HepG2 (cell line): ENCODE data around the gene NUCB1. TPM values are rescaled to one million over a fixed set of nuclear protein-coding genes. Genes with fewer than 3 reads are reported as not detected.
A peak's percentile ranks its signal among the peaks of the same experiment; 100 is the strongest.

Experiments
- AGO2 ChIP-seq: fragments of 200-400 bp; formaldehyde crosslinking; optimal IDR thresholded peaks from 2 replicates; pipeline ENCODE3; 2017; ENCODE audit warnings: mild to moderate bottlenecking, low read depth, low read length, moderate library complexity
- MAZ ChIP-seq, 2 experiments: sonication (generic) in 1 of 2; formaldehyde crosslinking in 1 of 2; IDR thresholded peaks; 2 replicates each; pipeline versions ENCODE4 v1.5.0 to v1.6.1; 2012 to 2020; ENCODE audit warnings: low read depth in 2 of 2, mild to moderate bottlenecking in 2 of 2, borderline replicate concordance in 1 of 2, improper control_type of control experiment in 1 of 2, low read length in 1 of 2, missing genetic modification reagents in 1 of 2, moderate library complexity in 1 of 2
- NR2F1 ChIP-seq, 2 experiments: fragments of 450-650 bp in 1 of 2; formaldehyde crosslinking in 1 of 2; IDR thresholded peaks; 2 replicates each; pipeline versions ENCODE4 v1.5.0 to v1.6.1; 2016 to 2020; ENCODE audit warnings: mild to moderate bottlenecking in 1 of 2, missing compliant biosample characterization in 1 of 2, missing genetic modification reagents in 1 of 2, moderate library complexity in 1 of 2
- RAD21 ChIP-seq: fragments of 450-650 bp; formaldehyde crosslinking; IDR thresholded peaks from 2 replicates; pipeline ENCODE4 v1.5.0; 2020; ENCODE audit warnings: mild to moderate bottlenecking
- RAD51 ChIP-seq: fragments of 450-650 bp; IDR thresholded peaks from 2 replicates; pipeline ENCODE4 v1.6.1; 2016; ENCODE audit warnings: borderline replicate concordance
- SKI ChIP-seq: fragments of 450-650 bp; IDR thresholded peaks from one replicate; pipeline ENCODE4 v1.6.1; 2018; ENCODE audit warnings: mild to moderate bottlenecking; ENCODE audit not compliant: partially characterized antibody
- TAF15 ChIP-seq: fragments of 200-400 bp; formaldehyde crosslinking; IDR thresholded peaks from one replicate; pipeline ENCODE4 v1.6.1; 2018; ENCODE audit warnings: mild to moderate bottlenecking, low read depth, low read length; ENCODE audit not compliant: poor library complexity, severe bottlenecking
- ZFP36 ChIP-seq: fragments of 150-350 bp; IDR thresholded peaks from 2 replicates; pipeline ENCODE4 v1.6.1; 2018; ENCODE audit warnings: borderline replicate concordance, low read length, low read depth; ENCODE audit not compliant: partially characterized antibody
- ZMYM4 ChIP-seq: sonication (generic); formaldehyde crosslinking; IDR thresholded peaks from 2 replicates; pipeline ENCODE4 v1.8.1; 2023; ENCODE audit warnings: mild to moderate bottlenecking, missing genetic modification reagents
- ZNF180 ChIP-seq: sonication (generic); formaldehyde crosslinking; IDR thresholded peaks from 2 replicates; pipeline ENCODE4 v1.4.0; 2020; ENCODE audit warnings: low read depth, missing genetic modification reagents, borderline replicate concordance
- ZNF224 ChIP-seq: sonication (generic); formaldehyde crosslinking; IDR thresholded peaks from 2 replicates; pipeline ENCODE4 v1.5.0; 2020; ENCODE audit warnings: mild to moderate bottlenecking, missing genetic modification reagents
- ZNF343 ChIP-seq: sonication (generic); formaldehyde crosslinking; IDR thresholded peaks from 2 replicates; pipeline ENCODE4 v1.4.0; 2020; ENCODE audit warnings: mild to moderate bottlenecking, missing genetic modification reagents
- polyA plus RNA-seq, 8 experiments: library from polyadenylated mRNA; depleted of rRNA in 3 of 8; stranded (reverse) in 7 of 8; unstranded in 1 of 8; fragments of >200 nt; fragmentation: Illumina TruSeq in 4 of 8; extraction: Trizol in 4 of 8; gene quantifications; 2 replicates each; pipeline versions ENCODE4 v1.2.1 to v1.2.3, GENCODE V29; 2011 to 2016; ENCODE audit warnings: low read depth in 4 of 8, missing spikeins in 1 of 8, mixed read lengths in 1 of 8; ENCODE audit not compliant: insufficient read depth in 1 of 8
- total RNA-seq, 5 experiments: library from RNA; depleted of rRNA; stranded (reverse); fragments of >200 nt; fragmentation: Illumina TruSeq; extraction: Trizol; gene quantifications; 2 replicates each; pipeline ENCODE4 v1.2.3, GENCODE V29; 2016; ENCODE audit warnings: low read depth in 1 of 5
- TF ChIP-seq, protein P1 (sequence below): sonication (generic); formaldehyde crosslinking; IDR thresholded peaks from 2 replicates; pipeline ENCODE4 v1.9.0; 2021; ENCODE audit warnings: missing genetic modification reagents, mild to moderate bottlenecking, borderline replicate concordance
- TF ChIP-seq, protein P2 (sequence below): sonication (generic); formaldehyde crosslinking; IDR thresholded peaks from 2 replicates; pipeline ENCODE4 v1.4.0; 2020; ENCODE audit warnings: mild to moderate bottlenecking, missing genetic modification reagents
- TF ChIP-seq, protein P3 (sequence below): sonication (generic); formaldehyde crosslinking; IDR thresholded peaks from 2 replicates; pipeline ENCODE4 v1.5.0; 2020; ENCODE audit warnings: mild to moderate bottlenecking, missing genetic modification reagents
- TF ChIP-seq, protein P4 (sequence below): sonication (generic); formaldehyde crosslinking; IDR thresholded peaks from 2 replicates; pipeline ENCODE4 v1.4.0; 2020; ENCODE audit warnings: mild to moderate bottlenecking, low read depth, missing genetic modification reagents
- TF ChIP-seq, protein P5 (sequence below): sonication (generic); formaldehyde crosslinking; IDR thresholded peaks from 2 replicates; pipeline ENCODE4 v1.4.0; 2020; ENCODE audit warnings: missing genetic modification reagents, borderline replicate concordance

The NUCB1 gene
- total and polyA plus RNA-seq, 2 of the 13 experiments (the other 11 are each of a cell fraction or from before 2014, with no cell fraction given): 82.3 to 106 TPM

DNA sequence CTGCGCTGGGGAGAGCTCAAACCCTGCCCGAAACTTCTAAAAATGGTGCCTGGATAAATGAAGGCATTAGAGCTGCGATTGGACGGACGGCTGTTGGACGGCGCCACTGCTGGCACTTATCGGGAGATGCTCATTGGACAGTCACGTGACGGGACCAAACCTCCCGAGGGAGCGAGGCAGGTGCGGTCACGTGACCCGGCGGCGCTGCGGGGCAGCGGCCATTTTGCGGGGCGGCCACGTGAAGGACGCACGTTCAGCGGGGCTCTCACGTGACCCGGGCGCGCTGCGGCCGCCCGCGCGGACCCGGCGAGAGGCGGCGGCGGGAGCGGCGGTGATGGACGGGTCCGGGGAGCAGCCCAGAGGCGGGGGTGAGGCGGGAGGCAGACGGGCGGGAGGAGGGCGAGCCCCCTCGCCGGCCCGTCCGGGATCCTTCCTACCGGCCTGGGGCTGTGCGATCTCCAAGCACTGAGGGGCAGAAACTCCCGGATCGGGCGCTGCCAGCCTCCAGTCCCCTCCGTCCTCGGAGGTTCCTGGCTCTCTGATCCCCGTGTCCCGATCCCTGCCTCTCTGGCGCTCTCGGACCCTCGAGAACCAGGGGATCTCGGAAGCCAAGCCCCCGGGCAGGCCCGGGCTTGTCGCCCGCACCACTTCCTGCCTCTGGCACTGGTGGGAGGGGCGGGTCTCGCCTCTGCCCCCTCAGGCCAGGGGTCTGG lies 54.6 kb downstream of the NUCB1 start, which contains the start of gene BAX (continued):
- TF ChIP-seq ZNF343 (CRISPR knock-in tag) (no peak), ZFP36 (no peak), RAD51 (peak; percentile 100), ZNF180 (CRISPR knock-in tag) (no peak), RAD21 (peak; percentile 71), AGO2 (peak; percentile 93), TAF15 (no peak), SKI (peak; percentile 6), NR2F1 (CRISPR knock-in tag; IDR thresholded peaks at IDR 0.05) (peak in 1 of 2 experiments; percentile 57; a peak in 2 of 4 replicates), MAZ (IDR thresholded peaks at IDR 0.05; ENCODE audit: borderline replicate concordance, low read depth, low read length) (no peak), MAZ (CRISPR knock-in tag; IDR thresholded peaks at IDR 0.05; ENCODE audit: low read depth) (peak; percentile 80; the same call in 1 of the 2 replicates), ZNF224 (CRISPR knock-in tag) (no peak), ZMYM4 (peak; percentile 75)
- TF ChIP-seq, protein P1, sequence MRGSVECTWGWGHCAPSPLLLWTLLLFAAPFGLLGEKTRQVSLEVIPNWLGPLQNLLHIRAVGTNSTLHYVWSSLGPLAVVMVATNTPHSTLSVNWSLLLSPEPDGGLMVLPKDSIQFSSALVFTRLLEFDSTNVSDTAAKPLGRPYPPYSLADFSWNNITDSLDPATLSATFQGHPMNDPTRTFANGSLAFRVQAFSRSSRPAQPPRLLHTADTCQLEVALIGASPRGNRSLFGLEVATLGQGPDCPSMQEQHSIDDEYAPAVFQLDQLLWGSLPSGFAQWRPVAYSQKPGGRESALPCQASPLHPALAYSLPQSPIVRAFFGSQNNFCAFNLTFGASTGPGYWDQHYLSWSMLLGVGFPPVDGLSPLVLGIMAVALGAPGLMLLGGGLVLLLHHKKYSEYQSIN (CRISPR knock-in tag): no peak
- TF ChIP-seq, protein P2, sequence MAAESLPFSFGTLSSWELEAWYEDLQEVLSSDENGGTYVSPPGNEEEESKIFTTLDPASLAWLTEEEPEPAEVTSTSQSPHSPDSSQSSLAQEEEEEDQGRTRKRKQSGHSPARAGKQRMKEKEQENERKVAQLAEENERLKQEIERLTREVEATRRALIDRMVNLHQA (CRISPR knock-in tag): no peak
- TF ChIP-seq, protein P3, sequence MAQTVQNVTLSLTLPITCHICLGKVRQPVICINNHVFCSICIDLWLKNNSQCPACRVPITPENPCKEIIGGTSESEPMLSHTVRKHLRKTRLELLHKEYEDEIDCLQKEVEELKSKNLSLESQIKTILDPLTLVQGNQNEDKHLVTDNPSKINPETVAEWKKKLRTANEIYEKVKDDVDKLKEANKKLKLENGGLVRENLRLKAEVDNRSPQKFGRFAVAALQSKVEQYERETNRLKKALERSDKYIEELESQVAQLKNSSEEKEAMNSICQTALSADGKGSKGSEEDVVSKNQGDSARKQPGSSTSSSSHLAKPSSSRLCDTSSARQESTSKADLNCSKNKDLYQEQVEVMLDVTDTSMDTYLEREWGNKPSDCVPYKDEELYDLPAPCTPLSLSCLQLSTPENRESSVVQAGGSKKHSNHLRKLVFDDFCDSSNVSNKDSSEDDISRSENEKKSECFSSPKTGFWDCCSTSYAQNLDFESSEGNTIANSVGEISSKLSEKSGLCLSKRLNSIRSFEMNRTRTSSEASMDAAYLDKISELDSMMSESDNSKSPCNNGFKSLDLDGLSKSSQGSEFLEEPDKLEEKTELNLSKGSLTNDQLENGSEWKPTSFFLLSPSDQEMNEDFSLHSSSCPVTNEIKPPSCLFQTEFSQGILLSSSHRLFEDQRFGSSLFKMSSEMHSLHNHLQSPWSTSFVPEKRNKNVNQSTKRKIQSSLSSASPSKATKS (CRISPR knock-in tag): no peak
- TF ChIP-seq, protein P4, sequence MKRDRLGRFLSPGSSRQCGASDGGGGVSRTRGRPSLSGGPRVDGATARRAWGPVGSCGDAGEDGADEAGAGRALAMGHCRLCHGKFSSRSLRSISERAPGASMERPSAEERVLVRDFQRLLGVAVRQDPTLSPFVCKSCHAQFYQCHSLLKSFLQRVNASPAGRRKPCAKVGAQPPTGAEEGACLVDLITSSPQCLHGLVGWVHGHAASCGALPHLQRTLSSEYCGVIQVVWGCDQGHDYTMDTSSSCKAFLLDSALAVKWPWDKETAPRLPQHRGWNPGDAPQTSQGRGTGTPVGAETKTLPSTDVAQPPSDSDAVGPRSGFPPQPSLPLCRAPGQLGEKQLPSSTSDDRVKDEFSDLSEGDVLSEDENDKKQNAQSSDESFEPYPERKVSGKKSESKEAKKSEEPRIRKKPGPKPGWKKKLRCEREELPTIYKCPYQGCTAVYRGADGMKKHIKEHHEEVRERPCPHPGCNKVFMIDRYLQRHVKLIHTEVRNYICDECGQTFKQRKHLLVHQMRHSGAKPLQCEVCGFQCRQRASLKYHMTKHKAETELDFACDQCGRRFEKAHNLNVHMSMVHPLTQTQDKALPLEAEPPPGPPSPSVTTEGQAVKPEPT (CRISPR knock-in tag): no peak; the same call in 1 of the 2 replicates
- TF ChIP-seq, protein P5, sequence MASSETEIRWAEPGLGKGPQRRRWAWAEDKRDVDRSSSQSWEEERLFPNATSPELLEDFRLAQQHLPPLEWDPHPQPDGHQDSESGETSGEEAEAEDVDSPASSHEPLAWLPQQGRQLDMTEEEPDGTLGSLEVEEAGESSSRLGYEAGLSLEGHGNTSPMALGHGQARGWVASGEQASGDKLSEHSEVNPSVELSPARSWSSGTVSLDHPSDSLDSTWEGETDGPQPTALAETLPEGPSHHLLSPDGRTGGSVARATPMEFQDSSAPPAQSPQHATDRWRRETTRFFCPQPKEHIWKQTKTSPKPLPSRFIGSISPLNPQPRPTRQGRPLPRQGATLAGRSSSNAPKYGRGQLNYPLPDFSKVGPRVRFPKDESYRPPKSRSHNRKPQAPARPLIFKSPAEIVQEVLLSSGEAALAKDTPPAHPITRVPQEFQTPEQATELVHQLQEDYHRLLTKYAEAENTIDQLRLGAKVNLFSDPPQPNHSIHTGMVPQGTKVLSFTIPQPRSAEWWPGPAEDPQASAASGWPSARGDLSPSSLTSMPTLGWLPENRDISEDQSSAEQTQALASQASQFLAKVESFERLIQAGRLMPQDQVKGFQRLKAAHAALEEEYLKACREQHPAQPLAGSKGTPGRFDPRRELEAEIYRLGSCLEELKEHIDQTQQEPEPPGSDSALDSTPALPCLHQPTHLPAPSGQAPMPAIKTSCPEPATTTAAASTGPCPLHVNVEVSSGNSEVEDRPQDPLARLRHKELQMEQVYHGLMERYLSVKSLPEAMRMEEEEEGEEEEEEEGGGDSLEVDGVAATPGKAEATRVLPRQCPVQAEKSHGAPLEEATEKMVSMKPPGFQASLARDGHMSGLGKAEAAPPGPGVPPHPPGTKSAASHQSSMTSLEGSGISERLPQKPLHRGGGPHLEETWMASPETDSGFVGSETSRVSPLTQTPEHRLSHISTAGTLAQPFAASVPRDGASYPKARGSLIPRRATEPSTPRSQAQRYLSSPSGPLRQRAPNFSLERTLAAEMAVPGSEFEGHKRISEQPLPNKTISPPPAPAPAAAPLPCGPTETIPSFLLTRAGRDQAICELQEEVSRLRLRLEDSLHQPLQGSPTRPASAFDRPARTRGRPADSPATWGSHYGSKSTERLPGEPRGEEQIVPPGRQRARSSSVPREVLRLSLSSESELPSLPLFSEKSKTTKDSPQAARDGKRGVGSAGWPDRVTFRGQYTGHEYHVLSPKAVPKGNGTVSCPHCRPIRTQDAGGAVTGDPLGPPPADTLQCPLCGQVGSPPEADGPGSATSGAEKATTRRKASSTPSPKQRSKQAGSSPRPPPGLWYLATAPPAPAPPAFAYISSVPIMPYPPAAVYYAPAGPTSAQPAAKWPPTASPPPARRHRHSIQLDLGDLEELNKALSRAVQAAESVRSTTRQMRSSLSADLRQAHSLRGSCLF (CRISPR knock-in tag): no peak
